ENCODE data around the gene ZNF69.
"Not testable (repeated sequence)": the region's sequence is repeated elsewhere in the genome, so short reads cannot be mapped to it uniquely, and the experiment has no call there.

Gene ZNF69

GRCh38 chr19:11894851-11895250, 7.3 kb downstream of the ZNF69 start:
- DNase-seq (ENCODE audit: low read depth) = no peak
- no peak for TF ChIP-seq CTCF (IDR thresholded peaks at IDR 0.05; ENCODE audit: insufficient read depth, low read depth, low read length, missing control alignments)

GRCh38 chr19:11902228-11902627, 14.6 kb downstream of the ZNF69 start:
- TF ChIP-seq CTCF (IDR thresholded peaks at IDR 0.05; ENCODE audit: insufficient read depth, low read depth, low read length, missing control alignments) = no peak
- no peak for DNase-seq (ENCODE audit: low read depth)
- H3K4me3 ChIP-seq (ENCODE audit: low read length) = no peak overlapping the region

More at GRCh38 chr19:11894851-11895250, 7.3 kb downstream of the ZNF69 start:
- no peak overlapping the region for H3K4me3 ChIP-seq (ENCODE audit: low read length)

GRCh38 chr19:11905928-11906327, 18.3 kb downstream of the ZNF69 start:
- no peak for DNase-seq (ENCODE audit: low read depth)
- no peak overlapping the region for H3K4me3 ChIP-seq (ENCODE audit: low read length)
- no peak for TF ChIP-seq CTCF (IDR thresholded peaks at IDR 0.05; ENCODE audit: insufficient read depth, low read depth, low read length, missing control alignments)

- DNase-seq (ENCODE audit: low read depth); H3K4me3 ChIP-seq (ENCODE audit: low read length): not testable (repeated sequence)
Measured at GRCh38 chr19:11911937-11912336, 24.4 kb downstream of the ZNF69 start.

GRCh38 chr19:11914417-11915051, 27.0 kb downstream of the ZNF69 start:
- H3K4me3 ChIP-seq (ENCODE audit: low read length) = not testable (repeated sequence)
- DNase-seq (ENCODE audit: low read depth) = peak; percentile 10

GRCh38 chr19:11921852-11922495, 34.4 kb downstream of the ZNF69 start:
- no peak overlapping the region for H3K4me3 ChIP-seq (ENCODE audit: low read length)
- DNase-seq (ENCODE audit: low read depth) = no peak
- TF ChIP-seq CTCF (IDR thresholded peaks at IDR 0.05; ENCODE audit: insufficient read depth, low read depth, low read length, missing control alignments) = no peak

- H3K4me3 ChIP-seq (ENCODE audit: low read length) = peak within 1 kb of the TSS; percentile 75
- no peak for TF ChIP-seq CTCF (IDR thresholded peaks at IDR 0.05; ENCODE audit: insufficient read depth, low read depth, low read length, missing control alignments)
- peak; percentile 94 for DNase-seq (ENCODE audit: low read depth)
Measured at GRCh38 chr19:11924886-11925650, 37.5 kb downstream of the ZNF69 start, which contains the start of gene ZNF700. Gene ZNF700, plus strand, starts transcription at chr19:11925107. Its CDS starts 104 bp downstream, at chr19:11925211.

GRCh38 chr19:11925651-11926187, 38.1 kb downstream of the ZNF69 start:
- peak; percentile 4 for DNase-seq (ENCODE audit: low read depth)
- peak overlapping the region; percentile 75 for H3K4me3 ChIP-seq (ENCODE audit: low read length)
